Central memory CD4-positive, alpha-beta T cell (primary cell): Measurements from ENCODE around the gene FOSL2.

Source experiments
- DNase-seq: peaks from one replicate; pipeline ENCODE4 v3.0.0; 2022

Gene FOSL2

GRCh38 chr2:28413899-28414295, 21.2 kb downstream of the FOSL2 start:
- DNase-seq: no peak

GRCh38 chr2:28414583-28414982, 21.9 kb downstream of the FOSL2 start:
- no peak for DNase-seq

GRCh38 chr2:28415010-28415409, 22.4 kb downstream of the FOSL2 start:
- DNase-seq: no peak

GRCh38 chr2:28415715-28416114, 23.1 kb downstream of the FOSL2 start:
- DNase-seq: no peak

GRCh38 chr2:28419003-28419402, 26.3 kb downstream of the FOSL2 start:
- no peak for DNase-seq

- no peak for DNase-seq
Observed at GRCh38 chr2:28419443-28420270, 27.0 kb downstream of the FOSL2 start.

- no peak for DNase-seq
Observed at GRCh38 chr2:28420722-28421121, 28.1 kb downstream of the FOSL2 start.

- DNase-seq: no peak
Observed at GRCh38 chr2:28422908-28423741, 30.5 kb downstream of the FOSL2 start.

GRCh38 chr2:28423856-28424605, 31.4 kb downstream of the FOSL2 start:
- peak; percentile 33 for DNase-seq

GRCh38 chr2:28424799-28425463, 32.3 kb downstream of the FOSL2 start:
- DNase-seq: no peak

- no peak for DNase-seq
Observed at GRCh38 chr2:28425464-28425835, 32.8 kb downstream of the FOSL2 start.

- no peak for DNase-seq
Observed at GRCh38 chr2:28427741-28428415, 35.2 kb downstream of the FOSL2 start.

- DNase-seq: no peak
Observed at GRCh38 chr2:28428486-28428885, 35.8 kb downstream of the FOSL2 start.

GRCh38 chr2:28429636-28430376, 37.1 kb downstream of the FOSL2 start:
- DNase-seq: no peak

- DNase-seq: no peak
Observed at GRCh38 chr2:28430377-28430765, 37.7 kb downstream of the FOSL2 start.

- no peak for DNase-seq
Observed at GRCh38 chr2:28430788-28431418, 38.2 kb downstream of the FOSL2 start.

GRCh38 chr2:28431741-28432140, 39.1 kb downstream of the FOSL2 start:
- no peak for DNase-seq

- no peak for DNase-seq
Observed at GRCh38 chr2:28432362-28432761, 39.7 kb downstream of the FOSL2 start.

GRCh38 chr2:28433215-28433614, 40.6 kb downstream of the FOSL2 start:
- DNase-seq: no peak

- no peak for DNase-seq
Observed at GRCh38 chr2:28433935-28434599, 41.4 kb downstream of the FOSL2 start.
